HG03342 (cell line): ENCODE data around the gene SCN5A.

ENCODE experiments used
- ATAC-seq: cut with Tn5 transposase; IDR thresholded peaks from one replicate; pipeline ENCODE4 v1.9.1; 2021; ENCODE audit warnings: mild to moderate bottlenecking, moderate library complexity; ENCODE audit not compliant: unreplicated experiment

The SCN5A gene

GRCh38 chr3:38603731-38604131 lies 45.8 kb downstream of the SCN5A start:
- no peak for ATAC-seq

GRCh38 chr3:38602576-38603250 lies 46.8 kb downstream of the SCN5A start:
- no peak for ATAC-seq

GRCh38 chr3:38601956-38602550 lies 47.4 kb downstream of the SCN5A start:
- no peak for ATAC-seq

GRCh38 chr3:38600551-38600950 lies 48.9 kb downstream of the SCN5A start:
- no peak for ATAC-seq

GRCh38 chr3:38599886-38600285 lies 49.6 kb downstream of the SCN5A start:
- ATAC-seq = no peak

GRCh38 chr3:38598791-38599190 lies 50.7 kb downstream of the SCN5A start:
- no peak for ATAC-seq

- no peak for ATAC-seq
Observed at GRCh38 chr3:38597502-38598060, 51.9 kb downstream of the SCN5A start.

- no peak for ATAC-seq
Observed at GRCh38 chr3:38595393-38595792, 54.1 kb downstream of the SCN5A start.

GRCh38 chr3:38590521-38590920 lies 59.0 kb downstream of the SCN5A start:
- ATAC-seq = no peak

- no peak for ATAC-seq
Observed at GRCh38 chr3:38588995-38589937, 60.2 kb downstream of the SCN5A start.

- ATAC-seq = no peak
Observed at GRCh38 chr3:38588371-38588971, 61.0 kb downstream of the SCN5A start.

GRCh38 chr3:38587548-38588131 lies 61.8 kb downstream of the SCN5A start:
- no peak for ATAC-seq

GRCh38 chr3:38586546-38587520 lies 62.7 kb downstream of the SCN5A start:
- no peak for ATAC-seq

- no peak for ATAC-seq
Observed at GRCh38 chr3:38585791-38586420, 63.6 kb downstream of the SCN5A start.

GRCh38 chr3:38583688-38584087 lies 65.8 kb downstream of the SCN5A start:
- ATAC-seq = no peak

GRCh38 chr3:38582941-38583645 lies 66.4 kb downstream of the SCN5A start:
- no peak for ATAC-seq

GRCh38 chr3:38582316-38582715 lies 67.2 kb downstream of the SCN5A start:
- no peak for ATAC-seq

- no peak for ATAC-seq
Observed at GRCh38 chr3:38581774-38582173, 67.7 kb downstream of the SCN5A start.
